AG09309 (cell line): ENCODE data around the gene AGMO.

Experiments used
- DNase-seq: peaks from one replicate; pipeline ENCODE4 v3.0.0-alpha.2; 2010; ENCODE audit warnings: low read depth
- H3K4me3 ChIP-seq: 2 replicates; pipeline ENCODE4 v1.5.1; 2011; ENCODE audit warnings: mild to moderate bottlenecking, low read depth, low read length, moderate library complexity; ENCODE audit not compliant: control insufficient read depth
- CTCF ChIP-seq: IDR thresholded peaks from 2 replicates; pipeline ENCODE4 v1.5.1; 2011; ENCODE audit warnings: mild to moderate bottlenecking, low read depth, low read length, inconsistent platforms; ENCODE audit not compliant: insufficient read depth, control insufficient read depth; ENCODE audit errors: missing control alignments

The AGMO gene

GRCh38 chr7:15582773-15583172, 21.0 kb upstream of the AGMO start:
- no peak for DNase-seq
- no peak for TF ChIP-seq CTCF
- H3K4me3 ChIP-seq = no peak overlapping the region

- TF ChIP-seq CTCF = no peak
- no peak for DNase-seq
- H3K4me3 ChIP-seq = no peak overlapping the region
Measured at GRCh38 chr7:15581352-15581951, 19.6 kb upstream of the AGMO start.

GRCh38 chr7:15580604-15581351, 19.0 kb upstream of the AGMO start:
- no peak for DNase-seq
- TF ChIP-seq CTCF = no peak
- H3K4me3 ChIP-seq = no peak overlapping the region

- no peak overlapping the region for H3K4me3 ChIP-seq
- DNase-seq = no peak
- no peak for TF ChIP-seq CTCF
Measured at GRCh38 chr7:15577600-15577999, 15.8 kb upstream of the AGMO start.

- TF ChIP-seq CTCF = no peak
- H3K4me3 ChIP-seq = no peak overlapping the region
- no peak for DNase-seq
Measured at GRCh38 chr7:15571301-15571878, 9.6 kb upstream of the AGMO start.

- TF ChIP-seq CTCF = no peak
- no peak overlapping the region for H3K4me3 ChIP-seq
- DNase-seq = no peak
Measured at GRCh38 chr7:15567652-15568051, 5.8 kb upstream of the AGMO start.

GRCh38 chr7:15567036-15567435, 5.2 kb upstream of the AGMO start:
- no peak overlapping the region for H3K4me3 ChIP-seq
- TF ChIP-seq CTCF = no peak
- no peak for DNase-seq
